HepG2 (cell line): ENCODE results near the gene SLC19A1. TPM values are rescaled to one million over a fixed set of nuclear protein-coding genes. Genes with fewer than 3 reads are reported as not detected.

Source experiments
- ETV5 ChIP-seq: IDR thresholded peaks from 2 replicates; pipeline ENCODE4 v1.6.1; 2018; ENCODE audit warnings: missing biosample characterization, missing genetic modification reagents, inconsistent platforms, borderline replicate concordance
- FOXM1 ChIP-seq: sonication (generic); formaldehyde crosslinking; IDR thresholded peaks from 2 replicates; pipeline ENCODE4 v1.5.0; 2020; ENCODE audit warnings: missing genetic modification reagents
- HDAC1 ChIP-seq: sonication (generic); formaldehyde crosslinking; IDR thresholded peaks from 2 replicates; pipeline ENCODE4 v1.5.1; 2020; ENCODE audit warnings: mild to moderate bottlenecking, missing genetic modification reagents
- HNF4G ChIP-seq, 2 experiments: sonication (generic) in 1 of 2; formaldehyde crosslinking in 1 of 2; IDR thresholded peaks; 2 replicates each; pipeline versions ENCODE4 v1.4.0 to v1.6.1; 2011 to 2020; ENCODE audit warnings: borderline replicate concordance in 2 of 2, low read depth in 2 of 2, mild to moderate bottlenecking in 2 of 2, low read length in 1 of 2, missing genetic modification reagents in 1 of 2, moderate library complexity in 1 of 2
- MBNL3 ChIP-seq: fragments of 250-450 bp; sonication (Bioruptor Pico); conservative IDR thresholded peaks from 2 replicates; pipeline ENCODE4 v1.8.0; 2022; ENCODE audit warnings: mild to moderate bottlenecking, inconsistent platforms
- PLRG1 ChIP-seq: fragments of 450-650 bp; conservative IDR thresholded peaks from 2 replicates; pipeline ENCODE4 v1.6.1; 2016
- SALL1 ChIP-seq: sonication (generic); formaldehyde crosslinking; IDR thresholded peaks from 2 replicates; pipeline ENCODE4 v1.8.0; 2022; ENCODE audit warnings: mild to moderate bottlenecking, missing genetic modification reagents
- ZBTB8A ChIP-seq: sonication (generic); formaldehyde crosslinking; IDR thresholded peaks from 2 replicates; pipeline ENCODE4 v1.4.0; 2020; ENCODE audit warnings: mild to moderate bottlenecking, low read depth, missing genetic modification reagents, borderline replicate concordance
- ZIK1 ChIP-seq: sonication (generic); formaldehyde crosslinking; IDR thresholded peaks from 2 replicates; pipeline ENCODE4 v1.5.0; 2020; ENCODE audit warnings: mild to moderate bottlenecking, low read depth, missing genetic modification reagents, borderline replicate concordance
- ZNF101 ChIP-seq: sonication (generic); formaldehyde crosslinking; IDR thresholded peaks from 2 replicates; pipeline ENCODE4 v1.4.0; 2020; ENCODE audit warnings: mild to moderate bottlenecking, low read depth, missing genetic modification reagents, borderline replicate concordance
- ZNF225 ChIP-seq: sonication (generic); formaldehyde crosslinking; IDR thresholded peaks from 2 replicates; pipeline ENCODE4 v1.4.0; 2020; ENCODE audit warnings: mild to moderate bottlenecking, missing genetic modification reagents
- ZNF292 ChIP-seq: sonication (generic); formaldehyde crosslinking; IDR thresholded peaks from 2 replicates; pipeline ENCODE4 v1.8.1; 2022; ENCODE audit warnings: mild to moderate bottlenecking, low read depth, missing genetic modification reagents, borderline replicate concordance
- ZNF33A ChIP-seq: sonication (generic); formaldehyde crosslinking; IDR thresholded peaks from 2 replicates; pipeline ENCODE4 v1.5.1; 2020; ENCODE audit warnings: missing genetic modification reagents, mild to moderate bottlenecking, moderate library complexity, borderline replicate concordance
- ZNF432 ChIP-seq: sonication (generic); formaldehyde crosslinking; IDR thresholded peaks from 2 replicates; pipeline ENCODE4 v1.5.0; 2020; ENCODE audit warnings: missing genetic modification reagents, mild to moderate bottlenecking, borderline replicate concordance
- ZNF460 ChIP-seq: sonication (generic); formaldehyde crosslinking; IDR thresholded peaks from 2 replicates; pipeline ENCODE4 v1.5.1; 2020; ENCODE audit warnings: missing genetic modification reagents, mild to moderate bottlenecking, borderline replicate concordance
- ZSCAN22 ChIP-seq: sonication (generic); formaldehyde crosslinking; IDR thresholded peaks from 2 replicates; pipeline ENCODE4 v1.4.0; 2020; ENCODE audit warnings: mild to moderate bottlenecking, missing genetic modification reagents
- polyA plus RNA-seq, 8 experiments: library from polyadenylated mRNA; depleted of rRNA in 3 of 8; stranded (reverse) in 7 of 8; unstranded in 1 of 8; fragments of >200 nt; fragmentation: Illumina TruSeq in 4 of 8; extraction: Trizol in 4 of 8; gene quantifications; 2 replicates each; pipeline versions ENCODE4 v1.2.1 to v1.2.3, GENCODE V29; 2011 to 2016; ENCODE audit warnings: low read depth in 4 of 8, missing spikeins in 1 of 8, mixed read lengths in 1 of 8; ENCODE audit not compliant: insufficient read depth in 1 of 8
- total RNA-seq, 5 experiments: library from RNA; depleted of rRNA; stranded (reverse); fragments of >200 nt; fragmentation: Illumina TruSeq; extraction: Trizol; gene quantifications; 2 replicates each; pipeline ENCODE4 v1.2.3, GENCODE V29; 2016; ENCODE audit warnings: low read depth in 1 of 5
- TF ChIP-seq, protein P1 (sequence below): sonication (generic); formaldehyde crosslinking; IDR thresholded peaks from 2 replicates; pipeline ENCODE4 v1.5.1; 2020; ENCODE audit warnings: mild to moderate bottlenecking, missing genetic modification reagents
- TF ChIP-seq, protein P2 (sequence below): sonication (generic); formaldehyde crosslinking; IDR thresholded peaks from 2 replicates; pipeline ENCODE4 v1.5.0; 2020; ENCODE audit warnings: missing genetic modification reagents
- TF ChIP-seq, protein P3 (sequence below): sonication (generic); formaldehyde crosslinking; conservative IDR thresholded peaks from 2 replicates; pipeline ENCODE4 v1.8.0; 2022; ENCODE audit warnings: low read depth, missing genetic modification reagents
- TF ChIP-seq, protein P4 (sequence below): sonication (generic); formaldehyde crosslinking; conservative IDR thresholded peaks from 2 replicates; pipeline ENCODE4 v1.4.0; 2020; ENCODE audit warnings: missing genetic modification reagents

The SLC19A1 gene
- total and polyA plus RNA-seq, 2 of the 13 experiments (the other 11 are each of a cell fraction or from before 2014, with no cell fraction given), result 21.8 to 23.0 TPM

DNA sequence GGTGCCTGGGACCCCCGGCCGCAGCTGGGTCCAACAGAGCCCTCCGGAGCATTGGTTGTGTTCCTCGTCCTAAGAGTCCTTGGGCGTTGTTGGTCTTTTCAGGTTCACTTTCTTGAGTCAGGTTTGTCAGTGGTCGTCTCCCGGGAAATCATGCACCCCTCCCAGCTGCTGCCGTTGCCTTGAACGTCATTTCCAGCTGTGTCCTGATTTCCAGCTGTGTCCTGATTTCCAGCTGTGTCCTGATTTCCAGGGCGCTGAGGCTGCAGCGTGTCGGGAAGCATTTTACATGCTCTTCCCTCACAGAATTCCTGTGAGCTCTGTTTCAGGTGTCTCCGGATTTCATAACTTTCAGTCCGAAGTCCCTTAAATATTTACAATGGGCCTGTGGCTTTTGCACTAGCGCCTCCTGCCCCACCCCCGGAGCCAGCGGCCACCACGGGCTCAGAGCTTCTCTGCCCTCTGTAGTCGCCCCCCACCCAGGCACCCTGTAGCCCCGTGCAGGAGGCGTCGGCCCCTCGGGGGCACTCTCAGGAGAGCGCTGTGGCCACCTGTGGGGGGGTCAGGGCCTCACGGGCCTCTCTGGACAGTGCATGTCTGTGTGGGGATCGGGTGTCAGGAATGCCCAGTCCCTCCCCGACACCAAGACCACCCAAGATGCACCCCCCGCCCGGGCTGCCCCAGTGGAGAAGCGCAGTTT is 70.6 kb downstream of the SLC19A1 start (continued):
- TF ChIP-seq, protein P1, sequence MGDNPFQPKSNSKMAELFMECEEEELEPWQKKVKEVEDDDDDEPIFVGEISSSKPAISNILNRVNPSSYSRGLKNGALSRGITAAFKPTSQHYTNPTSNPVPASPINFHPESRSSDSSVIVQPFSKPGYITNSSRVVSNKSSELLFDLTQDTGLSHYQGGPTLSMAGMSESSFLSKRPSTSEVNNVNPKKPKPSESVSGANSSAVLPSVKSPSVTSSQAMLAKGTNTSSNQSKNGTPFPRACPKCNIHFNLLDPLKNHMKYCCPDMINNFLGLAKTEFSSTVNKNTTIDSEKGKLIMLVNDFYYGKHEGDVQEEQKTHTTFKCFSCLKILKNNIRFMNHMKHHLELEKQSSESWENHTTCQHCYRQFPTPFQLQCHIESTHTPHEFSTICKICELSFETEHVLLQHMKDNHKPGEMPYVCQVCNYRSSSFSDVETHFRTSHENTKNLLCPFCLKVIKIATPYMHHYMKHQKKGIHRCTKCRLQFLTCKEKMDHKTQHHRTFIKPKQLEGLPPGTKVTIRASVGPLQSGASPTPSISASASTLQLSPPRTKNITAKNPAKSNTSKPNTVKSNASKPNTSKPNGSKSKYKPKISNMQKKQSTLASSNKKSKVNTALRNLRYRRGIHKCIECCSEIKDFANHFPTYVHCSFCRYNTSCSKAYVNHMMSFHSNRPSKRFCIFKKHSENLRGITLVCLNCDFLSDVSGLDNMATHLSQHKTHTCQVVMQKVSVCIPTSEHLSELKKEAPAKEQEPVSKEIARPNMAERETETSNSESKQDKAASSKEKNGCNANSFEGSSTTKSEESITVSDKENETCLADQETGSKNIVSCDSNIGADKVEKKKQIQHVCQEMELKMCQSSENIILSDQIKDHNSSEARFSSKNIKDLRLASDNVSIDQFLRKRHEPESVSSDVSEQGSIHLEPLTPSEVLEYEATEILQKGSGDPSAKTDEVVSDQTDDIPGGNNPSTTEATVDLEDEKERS (CRISPR knock-in tag), result 0 out of 2 replicates have a peak, but pooled peaks have one; percentile 52
- TF ChIP-seq, protein P2, sequence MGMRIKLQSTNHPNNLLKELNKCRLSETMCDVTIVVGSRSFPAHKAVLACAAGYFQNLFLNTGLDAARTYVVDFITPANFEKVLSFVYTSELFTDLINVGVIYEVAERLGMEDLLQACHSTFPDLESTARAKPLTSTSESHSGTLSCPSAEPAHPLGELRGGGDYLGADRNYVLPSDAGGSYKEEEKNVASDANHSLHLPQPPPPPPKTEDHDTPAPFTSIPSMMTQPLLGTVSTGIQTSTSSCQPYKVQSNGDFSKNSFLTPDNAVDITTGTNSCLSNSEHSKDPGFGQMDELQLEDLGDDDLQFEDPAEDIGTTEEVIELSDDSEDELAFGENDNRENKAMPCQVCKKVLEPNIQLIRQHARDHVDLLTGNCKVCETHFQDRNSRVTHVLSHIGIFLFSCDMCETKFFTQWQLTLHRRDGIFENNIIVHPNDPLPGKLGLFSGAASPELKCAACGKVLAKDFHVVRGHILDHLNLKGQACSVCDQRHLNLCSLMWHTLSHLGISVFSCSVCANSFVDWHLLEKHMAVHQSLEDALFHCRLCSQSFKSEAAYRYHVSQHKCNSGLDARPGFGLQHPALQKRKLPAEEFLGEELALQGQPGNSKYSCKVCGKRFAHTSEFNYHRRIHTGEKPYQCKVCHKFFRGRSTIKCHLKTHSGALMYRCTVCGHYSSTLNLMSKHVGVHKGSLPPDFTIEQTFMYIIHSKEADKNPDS (CRISPR knock-in tag), result no peak
- no peak for TF ChIP-seq ZBTB8A
- TF ChIP-seq HDAC1 (CRISPR knock-in tag), result no peak; the same call in 1 of the 2 replicates
- TF ChIP-seq ZNF292 (CRISPR knock-in tag), result peak; percentile 73; the same call in 1 of the 2 replicates
- no peak for TF ChIP-seq MBNL3 (CRISPR knock-in tag)
- TF ChIP-seq, protein P3, sequence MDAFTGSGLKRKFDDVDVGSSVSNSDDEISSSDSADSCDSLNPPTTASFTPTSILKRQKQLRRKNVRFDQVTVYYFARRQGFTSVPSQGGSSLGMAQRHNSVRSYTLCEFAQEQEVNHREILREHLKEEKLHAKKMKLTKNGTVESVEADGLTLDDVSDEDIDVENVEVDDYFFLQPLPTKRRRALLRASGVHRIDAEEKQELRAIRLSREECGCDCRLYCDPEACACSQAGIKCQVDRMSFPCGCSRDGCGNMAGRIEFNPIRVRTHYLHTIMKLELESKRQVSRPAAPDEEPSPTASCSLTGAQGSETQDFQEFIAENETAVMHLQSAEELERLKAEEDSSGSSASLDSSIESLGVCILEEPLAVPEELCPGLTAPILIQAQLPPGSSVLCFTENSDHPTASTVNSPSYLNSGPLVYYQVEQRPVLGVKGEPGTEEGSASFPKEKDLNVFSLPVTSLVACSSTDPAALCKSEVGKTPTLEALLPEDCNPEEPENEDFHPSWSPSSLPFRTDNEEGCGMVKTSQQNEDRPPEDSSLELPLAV (CRISPR knock-in tag), result no peak
- no peak; the same call in 1 of the 2 replicates for TF ChIP-seq ZNF225 (CRISPR knock-in tag)
- TF ChIP-seq PLRG1, result no peak
- no peak for TF ChIP-seq ZIK1 (CRISPR knock-in tag)
- peak; percentile 82 for TF ChIP-seq ETV5 (CRISPR knock-in tag)
- TF ChIP-seq, protein P4, sequence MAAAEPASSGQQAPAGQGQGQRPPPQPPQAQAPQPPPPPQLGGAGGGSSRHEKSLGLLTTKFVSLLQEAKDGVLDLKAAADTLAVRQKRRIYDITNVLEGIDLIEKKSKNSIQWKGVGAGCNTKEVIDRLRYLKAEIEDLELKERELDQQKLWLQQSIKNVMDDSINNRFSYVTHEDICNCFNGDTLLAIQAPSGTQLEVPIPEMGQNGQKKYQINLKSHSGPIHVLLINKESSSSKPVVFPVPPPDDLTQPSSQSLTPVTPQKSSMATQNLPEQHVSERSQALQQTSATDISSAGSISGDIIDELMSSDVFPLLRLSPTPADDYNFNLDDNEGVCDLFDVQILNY (CRISPR knock-in tag), result no peak
- TF ChIP-seq ZNF460, result no peak
- TF ChIP-seq HNF4G (IDR thresholded peaks at IDR 0.05; ENCODE audit: borderline replicate concordance, low read depth, low read length), result peak; percentile 98
- TF ChIP-seq HNF4G (CRISPR knock-in tag; IDR thresholded peaks at IDR 0.05; ENCODE audit: borderline replicate concordance, low read depth), result peak; percentile 97
- TF ChIP-seq ZNF432 (CRISPR knock-in tag), result no peak
- TF ChIP-seq SALL1 (CRISPR knock-in tag), result peak; percentile 97
- no peak for TF ChIP-seq FOXM1 (CRISPR knock-in tag)
- no peak; the same call in 1 of the 2 replicates for TF ChIP-seq ZNF33A (CRISPR knock-in tag)
- no peak for TF ChIP-seq ZNF101 (CRISPR knock-in tag)
- no peak for TF ChIP-seq ZSCAN22 (CRISPR knock-in tag)
